Prostate gland (tissue), 2 donors: ENCODE data around the gene ERICH6B. TPM values are rescaled to one million over a fixed set of nuclear protein-coding genes. Genes with fewer than 3 reads are reported as not detected.

ENCODE experiments used
- DNase-seq: peaks from one replicate; pipeline ENCODE4 v3.0.0-alpha.2; 2019; ENCODE audit warnings: low spot score
- H3K27ac ChIP-seq, 2 donors: fragments of 200-600 bp; sonication (generic); 2 replicates each; pipeline ENCODE4 v1.5.1; 2017 to 2019
- H3K27me3 ChIP-seq: fragments of 200-600 bp; sonication (generic); replicated peaks from 2 replicates; pipeline ENCODE4 v1.5.1; 2019; ENCODE audit not compliant: insufficient read depth
- H3K36me3 ChIP-seq, 2 donors: fragments of 200-600 bp; sonication (generic); 1 replicate in 1 of 2; 2 replicates in 1 of 2; pipeline versions ENCODE4 v1.5.1 to v1.8.1; 2017 to 2019
- H3K4me1 ChIP-seq: fragments of 200-600 bp; sonication (generic); replicated peaks from 2 replicates; pipeline ENCODE4 v1.5.1; 2019
- H3K4me3 ChIP-seq, 2 donors: fragments of 200-600 bp; sonication (generic); 2 replicates each; pipeline ENCODE4 v1.5.1; 2017 to 2019
- H3K9me3 ChIP-seq: fragments of 200-600 bp; sonication (generic); 2 replicates; pipeline ENCODE4 v1.5.1; 2017
- CTCF ChIP-seq, 4 experiments: fragments of 200-600 bp in 2 of 4; fragments of 450-650 bp in 2 of 4; sonication (generic) in 2 of 4; IDR thresholded peaks; 1 replicate in 3 of 4; 2 replicates in 1 of 4; pipeline ENCODE4 v1.5.1; 2016 to 2019; ENCODE audit warnings: antibody characterized with exemption in 4 of 4, mild to moderate bottlenecking in 2 of 4, moderate library complexity in 2 of 4
- POLR2A ChIP-seq: fragments of 450-650 bp; IDR thresholded peaks from one replicate; pipeline ENCODE4 v1.6.1; 2016; ENCODE audit warnings: antibody characterized with exemption, mild to moderate bottlenecking
- POLR2AphosphoS5 ChIP-seq: sonication (generic); formaldehyde crosslinking; IDR thresholded peaks from one replicate; pipeline ENCODE4 v1.6.1; 2017; ENCODE audit warnings: antibody characterized with exemption
- WGBS: methylation state at CpG from one replicate; pipeline ENCODE4 v1.1.5; 2018; 5-methylcytosine and 5-hydroxymethylcytosine counted together
- intact Hi-C: fragments of 100-400 bp; cut with DNase I; formaldehyde crosslinking; loops from one replicate; pipeline ENCODE4 v1.14.2; 2022
- total RNA-seq, 2 donors: library from RNA; depleted of rRNA; stranded (reverse); fragments of >200 nt; gene quantifications; one replicate each; pipeline ENCODE4 v1.1.0, GENCODE V29; 2016

ERICH6B gene
- total RNA-seq, 2 donors from 2014 or later = not detected

GRCh38 chr13:45628094-45628493 lies 12.6 kb upstream of the ERICH6B start:
- WGBS = 82% methylated on average over 3 of the region's 3 CpGs
- H3K27ac ChIP-seq = no peak overlapping the region
- TF ChIP-seq CTCF (IDR thresholded peaks at IDR 0.05) (no peak), POLR2A (no peak), POLR2AphosphoS5 (no peak)
- H3K4me3 ChIP-seq = no peak overlapping the region
- no peaks in the 10 kb centered on the region for H3K36me3 ChIP-seq
- intact Hi-C loops = no loop called here
- no peaks in the 10 kb centered on the region for H3K27me3 ChIP-seq
- DNase-seq = no peak
- H3K9me3 ChIP-seq = no peaks in the 10 kb centered on the region
- H3K4me1 ChIP-seq = no peaks in the 10 kb centered on the region

GRCh38 chr13:45627656-45628055 lies 12.1 kb upstream of the ERICH6B start:
- H3K27ac ChIP-seq = no peak overlapping the region
- no peaks in the 10 kb centered on the region for H3K27me3 ChIP-seq
- 79% methylated on average over 1 of the region's 1 CpG for WGBS
- no peaks in the 10 kb centered on the region for H3K36me3 ChIP-seq
- TF ChIP-seq POLR2A (no peak), CTCF (IDR thresholded peaks at IDR 0.05) (no peak), POLR2AphosphoS5 (no peak)
- DNase-seq = no peak
- H3K4me1 ChIP-seq = no peaks in the 10 kb centered on the region
- intact Hi-C loops = no loop called here
- H3K9me3 ChIP-seq = no peaks in the 10 kb centered on the region
- H3K4me3 ChIP-seq = no peak overlapping the region

GRCh38 chr13:45626731-45627374 lies 11.3 kb upstream of the ERICH6B start:
- Histone ChIP-seq H3K4me1 (no peaks in the 10 kb centered on the region), H3K4me3 (no peak overlapping the region), H3K27me3 (no peaks in the 10 kb centered on the region), H3K9me3 (no peaks in the 10 kb centered on the region), H3K27ac (no peak overlapping the region), H3K36me3 (no peaks in the 10 kb centered on the region)
- no peak for DNase-seq
- intact Hi-C loops = no loop called here
- WGBS = 38% methylated on average over 4 of the region's 4 CpGs
- TF ChIP-seq POLR2AphosphoS5 = no peak
- no peak for TF ChIP-seq CTCF (IDR thresholded peaks at IDR 0.05)
- TF ChIP-seq POLR2A = no peak

GRCh38 chr13:45623516-45624090 lies 8.1 kb upstream of the ERICH6B start:
- no peaks in the 10 kb centered on the region for H3K27me3 ChIP-seq
- intact Hi-C loops = no loop called here
- H3K4me1 ChIP-seq = no peaks in the 10 kb centered on the region
- WGBS = 47% methylated on average over 5 of the region's 5 CpGs
- H3K4me3 ChIP-seq = no peak overlapping the region
- TF ChIP-seq CTCF (IDR thresholded peaks at IDR 0.05) (peak in 3 of 4 experiments; percentile 15 to 27 (median 25)), POLR2A (no peak)
- no peaks in the 10 kb centered on the region for H3K36me3 ChIP-seq
- no peak for DNase-seq
- no peaks in the 10 kb centered on the region for H3K9me3 ChIP-seq
- no peak overlapping the region for H3K27ac ChIP-seq

GRCh38 chr13:45621950-45622349 lies 6.4 kb upstream of the ERICH6B start:
- TF ChIP-seq POLR2A = no peak
- no peak for TF ChIP-seq POLR2AphosphoS5
- no peak for TF ChIP-seq CTCF (IDR thresholded peaks at IDR 0.05)
- Histone ChIP-seq H3K27ac (no peak overlapping the region), H3K36me3 (no peaks in the 10 kb centered on the region), H3K4me3 (no peak overlapping the region), H3K27me3 (no peaks in the 10 kb centered on the region), H3K4me1 (no peaks in the 10 kb centered on the region), H3K9me3 (no peaks in the 10 kb centered on the region)
- intact Hi-C loops = no loop called here
- 9% methylated on average over 6 of the region's 6 CpGs for WGBS
- DNase-seq = no peak
